WERI-Rb-1 (cell line): ENCODE measurements around the gene S100A9.

Source experiments
- DNase-seq: peaks from one replicate; pipeline ENCODE4 v3.0.0-alpha.2; 2020
- H3K27ac ChIP-seq: fragments of 250-450 bp; sonication (Bioruptor Pico); 2 replicates; pipeline ENCODE4 v1.5.1; 2020; ENCODE audit warnings: mild to moderate bottlenecking, moderate library complexity
- H3K27me3 ChIP-seq: fragments of 250-450 bp; sonication (Bioruptor Pico); 2 replicates; pipeline ENCODE4 v1.5.1; 2021; ENCODE audit warnings: mild to moderate bottlenecking, low read depth, moderate library complexity; ENCODE audit not compliant: insufficient read depth, severe bottlenecking
- H3K36me3 ChIP-seq: fragments of 250-450 bp; sonication (Bioruptor Pico); 2 replicates; pipeline ENCODE4 v1.5.1; 2020; ENCODE audit warnings: mild to moderate bottlenecking, moderate library complexity
- H3K4me3 ChIP-seq: 2 replicates; pipeline ENCODE4 v1.5.1; 2011; ENCODE audit warnings: low read depth, mild to moderate bottlenecking, control low read depth, low read length
- H3K9me3 ChIP-seq: fragments of 250-450 bp; sonication (Bioruptor Pico); 2 replicates; pipeline ENCODE4 v1.5.1; 2021; ENCODE audit warnings: mild to moderate bottlenecking, moderate library complexity; ENCODE audit not compliant: severe bottlenecking
- TF ChIP-seq, protein P1 (sequence below): IDR thresholded peaks from 2 replicates; pipeline ENCODE4 v1.5.1; 2011; ENCODE audit warnings: low read depth, mild to moderate bottlenecking, control low read depth, inconsistent platforms, low read length

Gene S100A9

DNA sequence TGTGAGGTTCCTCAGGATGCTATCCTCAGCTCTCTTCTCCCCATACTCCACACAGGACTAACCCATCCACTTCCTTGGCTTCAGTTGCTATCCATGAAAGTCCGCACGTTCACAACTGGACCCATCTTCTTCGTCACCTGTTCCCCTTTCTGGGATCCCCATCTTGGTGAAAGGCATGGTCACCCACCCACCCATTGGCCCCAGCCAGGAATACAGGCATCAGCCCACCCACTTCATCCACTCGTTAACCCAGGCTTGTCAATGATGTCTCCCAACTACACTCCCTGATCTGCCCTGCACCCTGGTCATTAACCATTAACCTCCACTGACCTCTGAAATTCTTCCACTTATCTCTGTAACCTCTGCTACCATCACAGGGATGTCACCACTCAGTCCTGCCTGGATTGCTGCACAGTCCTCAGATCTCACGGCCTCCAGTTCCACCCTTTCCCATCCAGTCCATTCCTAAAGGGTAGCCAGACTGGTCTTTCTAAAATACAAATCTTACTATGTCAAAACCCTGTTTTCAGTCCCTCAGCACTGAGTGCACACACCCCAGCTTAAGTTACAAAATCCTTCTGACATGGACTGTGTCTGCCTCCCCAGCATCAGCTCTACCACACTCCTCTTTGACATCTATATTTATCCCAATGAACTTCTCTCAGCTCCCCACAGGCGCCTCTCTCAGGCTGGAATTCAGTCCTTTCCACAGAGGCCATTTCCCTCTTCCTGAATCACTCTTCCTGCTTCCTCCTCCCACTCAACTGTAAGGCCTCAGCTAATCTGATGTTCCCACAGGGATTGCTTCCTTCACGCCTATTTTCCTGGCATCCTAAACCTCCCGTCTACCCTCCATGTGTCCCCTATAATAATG, 19.4 kb upstream of the S100A9 start:
- Histone ChIP-seq H3K4me3 (no peak overlapping the region), H3K27ac (no peak overlapping the region), H3K27me3 (peaks cover 89% of the 10 kb centered on the region), H3K36me3 (no peaks in the 10 kb centered on the region), H3K9me3 (peaks cover 14% of the 10 kb centered on the region)
- TF ChIP-seq, protein P1, sequence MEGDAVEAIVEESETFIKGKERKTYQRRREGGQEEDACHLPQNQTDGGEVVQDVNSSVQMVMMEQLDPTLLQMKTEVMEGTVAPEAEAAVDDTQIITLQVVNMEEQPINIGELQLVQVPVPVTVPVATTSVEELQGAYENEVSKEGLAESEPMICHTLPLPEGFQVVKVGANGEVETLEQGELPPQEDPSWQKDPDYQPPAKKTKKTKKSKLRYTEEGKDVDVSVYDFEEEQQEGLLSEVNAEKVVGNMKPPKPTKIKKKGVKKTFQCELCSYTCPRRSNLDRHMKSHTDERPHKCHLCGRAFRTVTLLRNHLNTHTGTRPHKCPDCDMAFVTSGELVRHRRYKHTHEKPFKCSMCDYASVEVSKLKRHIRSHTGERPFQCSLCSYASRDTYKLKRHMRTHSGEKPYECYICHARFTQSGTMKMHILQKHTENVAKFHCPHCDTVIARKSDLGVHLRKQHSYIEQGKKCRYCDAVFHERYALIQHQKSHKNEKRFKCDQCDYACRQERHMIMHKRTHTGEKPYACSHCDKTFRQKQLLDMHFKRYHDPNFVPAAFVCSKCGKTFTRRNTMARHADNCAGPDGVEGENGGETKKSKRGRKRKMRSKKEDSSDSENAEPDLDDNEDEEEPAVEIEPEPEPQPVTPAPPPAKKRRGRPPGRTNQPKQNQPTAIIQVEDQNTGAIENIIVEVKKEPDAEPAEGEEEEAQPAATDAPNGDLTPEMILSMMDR: no peak
- no peak for DNase-seq

DNA sequence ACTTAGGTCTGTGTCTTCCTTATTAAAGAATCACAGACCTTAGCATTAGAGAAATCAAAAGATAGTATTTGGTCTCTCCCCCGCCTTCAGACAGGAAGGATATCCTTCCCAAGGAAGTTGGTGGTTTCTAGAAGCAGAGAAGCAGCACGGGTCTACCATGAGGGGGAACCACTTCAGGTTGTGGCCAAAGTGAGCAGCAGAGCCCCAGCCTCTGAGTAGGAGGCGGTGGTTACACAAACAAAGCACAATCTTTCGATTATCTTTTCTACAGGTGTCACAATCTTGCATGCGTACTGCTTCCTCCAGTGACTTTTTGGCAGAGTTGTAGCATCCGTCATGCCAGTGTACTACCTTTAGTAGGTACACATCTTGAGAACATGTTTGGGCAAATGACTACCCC, 17.9 kb upstream of the S100A9 start:
- TF ChIP-seq, protein P1: no peak
- no peak overlapping the region for H3K4me3 ChIP-seq
- H3K27ac ChIP-seq: no peak overlapping the region
- peaks cover 92% of the 10 kb centered on the region for H3K27me3 ChIP-seq
- DNase-seq: no peak
- H3K9me3 ChIP-seq: peaks cover 18% of the 10 kb centered on the region
- no peaks in the 10 kb centered on the region for H3K36me3 ChIP-seq

DNA sequence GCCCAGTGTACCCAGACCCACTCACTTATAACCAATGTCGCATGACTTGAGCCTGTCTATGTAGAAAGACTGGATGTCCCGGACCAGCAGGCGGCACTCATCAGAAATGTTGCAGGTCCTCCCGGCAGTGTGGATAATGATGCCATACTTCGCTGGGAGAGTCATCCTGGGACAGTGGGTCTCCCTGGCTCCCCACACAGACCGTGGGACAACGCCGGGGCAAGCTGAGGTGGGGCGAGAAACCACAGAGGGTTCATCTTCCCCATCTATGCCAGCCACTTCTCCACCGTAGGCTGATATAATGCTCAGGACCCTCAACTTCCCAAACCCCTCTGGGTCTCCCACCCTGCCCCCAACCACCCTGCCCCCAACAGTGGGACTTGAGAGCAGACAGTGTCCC, 17.3 kb upstream of the S100A9 start:
- no peak for DNase-seq
- no peak overlapping the region for H3K27ac ChIP-seq
- H3K4me3 ChIP-seq: no peak overlapping the region
- TF ChIP-seq, protein P1: no peak
- H3K9me3 ChIP-seq: peaks cover 18% of the 10 kb centered on the region
- no peaks in the 10 kb centered on the region for H3K36me3 ChIP-seq
- peaks cover 92% of the 10 kb centered on the region for H3K27me3 ChIP-seq

DNA sequence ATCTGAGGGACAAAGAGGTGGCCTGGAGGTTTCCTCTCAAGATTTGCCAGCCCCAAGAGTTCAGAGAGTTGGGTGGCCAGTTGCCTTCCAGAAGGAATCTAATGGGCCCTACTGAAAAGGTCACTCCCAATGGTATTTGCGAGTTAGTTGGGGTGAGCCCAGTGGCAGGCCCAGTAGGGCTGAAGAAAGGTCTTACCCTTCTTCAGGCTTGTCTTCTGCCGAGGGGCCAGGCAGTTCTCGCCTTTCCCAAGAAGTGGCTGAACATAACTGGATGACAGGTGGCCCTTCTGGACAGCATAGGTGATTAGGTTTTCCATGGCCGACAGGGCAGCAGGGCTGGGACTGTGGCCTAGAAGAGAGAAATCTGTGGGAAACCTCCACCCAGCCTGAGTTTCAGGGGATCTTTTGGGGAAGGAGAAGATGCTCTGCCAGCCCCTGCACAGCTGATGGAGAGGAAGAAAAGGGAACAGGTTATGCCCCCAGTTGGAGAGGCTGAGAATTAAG, 16.2 kb upstream of the S100A9 start:
- Histone ChIP-seq H3K27ac (no peak overlapping the region), H3K9me3 (peaks cover 18% of the 10 kb centered on the region), H3K4me3 (no peak overlapping the region), H3K27me3 (peaks cover 94% of the 10 kb centered on the region), H3K36me3 (no peaks in the 10 kb centered on the region)
- DNase-seq: no peak
- TF ChIP-seq, protein P1: no peak

DNA sequence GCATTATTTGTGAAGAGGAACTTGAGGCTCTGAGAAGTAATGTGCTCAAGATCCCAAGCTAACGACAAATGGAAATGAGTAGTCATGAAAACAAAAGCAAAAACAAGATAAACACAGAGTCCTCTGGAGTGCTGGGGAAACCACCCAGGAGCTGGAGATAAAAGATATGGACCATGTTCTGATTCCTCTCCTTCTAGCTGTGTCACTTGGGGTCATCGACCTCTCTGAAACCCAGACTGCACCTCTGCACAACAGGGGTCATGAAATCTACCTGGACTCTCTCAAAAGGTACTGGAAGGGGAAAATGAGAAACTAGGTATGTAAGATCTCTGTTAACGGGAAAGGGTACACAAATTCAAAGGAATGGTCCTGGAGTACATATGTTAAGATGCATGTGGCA, 15.5 kb upstream of the S100A9 start:
- peaks cover 15% of the 10 kb centered on the region for H3K9me3 ChIP-seq
- DNase-seq: no peak
- H3K36me3 ChIP-seq: no peaks in the 10 kb centered on the region
- H3K27ac ChIP-seq: no peak overlapping the region
- TF ChIP-seq, protein P1: no peak
- peaks cover 94% of the 10 kb centered on the region for H3K27me3 ChIP-seq
- H3K4me3 ChIP-seq: no peak overlapping the region
